Putamen (tissue), 1 donor: Measurements from ENCODE around the gene ZDHHC20.

Experiments used
- DNase-seq: peaks from one replicate; pipeline ENCODE4 v3.0.0-alpha.2; 2016; ENCODE audit warnings: low spot score

Gene ZDHHC20

GRCh38 chr13:21458813-21459701, at the start of gene ZDHHC20:
Gene ZDHHC20 (minus strand): TSS chr13:21459303. CDS start chr13:21459171, 132 bp downstream.
- DNase-seq, result peak; percentile 91

GRCh38 chr13:21504379-21504778, 45.3 kb upstream of the ZDHHC20 start:
- DNase-seq, result no peak

- DNase-seq, result no peak
Observed at GRCh38 chr13:21501686-21502085, 42.6 kb upstream of the ZDHHC20 start.

- DNase-seq, result no peak
Observed at GRCh38 chr13:21486322-21486721, 27.2 kb upstream of the ZDHHC20 start.

- no peak for DNase-seq
Observed at GRCh38 chr13:21483748-21484147, 24.6 kb upstream of the ZDHHC20 start.

- DNase-seq, result no peak
Observed at GRCh38 chr13:21481359-21481758, 22.3 kb upstream of the ZDHHC20 start.

- peak; percentile 80 for DNase-seq
Observed at GRCh38 chr13:21478881-21479808, 20.0 kb upstream of the ZDHHC20 start.

GRCh38 chr13:21476893-21477472, 17.9 kb upstream of the ZDHHC20 start:
- DNase-seq, result peak; percentile 93

GRCh38 chr13:21475115-21475514, 16.0 kb upstream of the ZDHHC20 start:
- no peak for DNase-seq

GRCh38 chr13:21470785-21471184, 11.7 kb upstream of the ZDHHC20 start:
- no peak for DNase-seq

- DNase-seq, result no peak
Observed at GRCh38 chr13:21466527-21466926, 7.4 kb upstream of the ZDHHC20 start.

GRCh38 chr13:21465710-21466160, 6.6 kb upstream of the ZDHHC20 start:
- no peak for DNase-seq

GRCh38 chr13:21463424-21463823, 4.3 kb upstream of the ZDHHC20 start:
- peak; percentile 45 for DNase-seq

GRCh38 chr13:21461131-21461530, 2.0 kb upstream of the ZDHHC20 start:
- no peak for DNase-seq

- DNase-seq, result peak; percentile 29
Observed at GRCh38 chr13:21458451-21458812, 671 bp downstream of the ZDHHC20 start.

- DNase-seq, result no peak
Observed at GRCh38 chr13:21453387-21454081, 5.6 kb downstream of the ZDHHC20 start.

- DNase-seq, result no peak
Observed at GRCh38 chr13:21450936-21451335, 8.2 kb downstream of the ZDHHC20 start.

GRCh38 chr13:21446656-21447055, 12.4 kb downstream of the ZDHHC20 start:
- no peak for DNase-seq

GRCh38 chr13:21445759-21446158, 13.3 kb downstream of the ZDHHC20 start:
- no peak for DNase-seq

- DNase-seq, result no peak
Observed at GRCh38 chr13:21443171-21443570, 15.9 kb downstream of the ZDHHC20 start.

- DNase-seq, result no peak
Observed at GRCh38 chr13:21436582-21436981, 22.5 kb downstream of the ZDHHC20 start.

GRCh38 chr13:21435687-21436151, 23.4 kb downstream of the ZDHHC20 start:
- peak; percentile 42 for DNase-seq
